MM.1S (cell line): ENCODE data around the gene SH3RF3.
A peak's percentile ranks its signal among the peaks of the same experiment; 100 is the strongest.

ENCODE experiments used
- DNase-seq: peaks from one replicate; pipeline ENCODE4 v3.0.0-alpha.2; 2015
- H2AFZ ChIP-seq: fragments of 300-600 bp; sonication (generic); 2 replicates; pipeline ENCODE4 v1.6.0; 2016; ENCODE audit warnings: antibody characterized with exemption, low read length
- H3F3A ChIP-seq: fragments of 300-600 bp; sonication (generic); 2 replicates; pipeline ENCODE4 v1.6.1; 2016; ENCODE audit warnings: mild to moderate bottlenecking, antibody characterized with exemption, low read length, moderate library complexity, mixed read lengths; ENCODE audit not compliant: insufficient read depth
- H3K27ac ChIP-seq: fragments of 300-600 bp; sonication (generic); 2 replicates; pipeline ENCODE4 v1.5.1; 2016; ENCODE audit warnings: mild to moderate bottlenecking, low read length
- H3K27me3 ChIP-seq: fragments of 300-600 bp; sonication (generic); replicated peaks from 2 replicates; pipeline ENCODE4 v1.6.0; 2016; ENCODE audit warnings: low read length; ENCODE audit not compliant: insufficient read depth
- H3K36me3 ChIP-seq: fragments of 300-600 bp; sonication (generic); replicated peaks from 2 replicates; pipeline ENCODE4 v1.6.1; 2016; ENCODE audit warnings: mild to moderate bottlenecking, low read length, mixed read lengths; ENCODE audit not compliant: insufficient read depth
- H3K4me1 ChIP-seq: fragments of 300-600 bp; sonication (generic); 2 replicates; pipeline ENCODE4 v1.6.1; 2016; ENCODE audit warnings: low read length, mixed read lengths
- H3K4me2 ChIP-seq: fragments of 300-600 bp; sonication (generic); 2 replicates; pipeline ENCODE4 v1.6.0; 2016; ENCODE audit warnings: low read depth, low read length
- H3K4me3 ChIP-seq: fragments of 300-600 bp; sonication (generic); 2 replicates; pipeline ENCODE4 v1.5.1; 2016; ENCODE audit warnings: low read length, mixed read lengths
- H3K79me2 ChIP-seq: fragments of 300-600 bp; sonication (generic); 2 replicates; pipeline ENCODE4 v1.6.1; 2016; ENCODE audit warnings: mixed run types, low read length, mixed read lengths
- H3K9ac ChIP-seq: fragments of 300-600 bp; sonication (generic); 2 replicates; pipeline ENCODE4 v1.6.1; 2016; ENCODE audit warnings: low read length, mixed read lengths
- H3K9me2 ChIP-seq: fragments of 300-600 bp; sonication (generic); replicated peaks from 2 replicates; pipeline ENCODE4 v1.6.1; 2016; ENCODE audit warnings: mild to moderate bottlenecking, low read length, mixed read lengths; ENCODE audit not compliant: insufficient read depth
- H3K9me3 ChIP-seq: fragments of 300-600 bp; sonication (generic); replicated peaks from 2 replicates; pipeline ENCODE4 v1.6.1; 2016; ENCODE audit warnings: mild to moderate bottlenecking, low read length, mixed read lengths; ENCODE audit not compliant: insufficient read depth
- H4K20me1 ChIP-seq: fragments of 300-600 bp; sonication (generic); 2 replicates; pipeline ENCODE4 v1.6.1; 2016; ENCODE audit warnings: mild to moderate bottlenecking, low read length, moderate library complexity, mixed read lengths; ENCODE audit not compliant: insufficient read depth
- CTCF ChIP-seq: fragments of 300-600 bp; sonication (generic); IDR thresholded peaks from 2 replicates; pipeline ENCODE4 v1.5.1; 2016; ENCODE audit warnings: antibody characterized with exemption, low read length, mixed read lengths
- EZH2 ChIP-seq: fragments of 300-600 bp; sonication (generic); optimal IDR thresholded peaks from 2 replicates; pipeline ENCODE3; 2017; ENCODE audit warnings: low read depth, mild to moderate bottlenecking, antibody characterized with exemption, low read length, mixed read lengths
- EZH2phosphoT487 ChIP-seq: fragments of 300-600 bp; sonication (generic); IDR thresholded peaks from 2 replicates; pipeline ENCODE4 v1.6.1; 2018; ENCODE audit warnings: antibody characterized with exemption, low read length

Gene SH3RF3

GRCh38 chr2:109292386-109292785 is 163.4 kb downstream of the SH3RF3 start:
- H3K9ac ChIP-seq: no peak overlapping the region
- no peaks in the 10 kb centered on the region for H4K20me1 ChIP-seq
- no peaks in the 10 kb centered on the region for H3K36me3 ChIP-seq
- no peak for DNase-seq
- H3K9me3 ChIP-seq: no peaks in the 10 kb centered on the region
- TF ChIP-seq EZH2phosphoT487 (no peak), EZH2 (no peak), CTCF (no peak)
- H3K9me2 ChIP-seq: no peaks in the 10 kb centered on the region
- H2AFZ ChIP-seq: no peak overlapping the region
- H3K27ac ChIP-seq: no peak overlapping the region
- peaks cover 27% of the 10 kb centered on the region for H3K4me1 ChIP-seq
- H3K27me3 ChIP-seq: no peaks in the 10 kb centered on the region
- no peak overlapping the region for H3K4me3 ChIP-seq
- H3F3A ChIP-seq: peaks cover 18% of the 10 kb centered on the region
- H3K4me2 ChIP-seq: no peak overlapping the region
- peaks cover 62% of the 10 kb centered on the region for H3K79me2 ChIP-seq

GRCh38 chr2:109293663-109294062 is 164.7 kb downstream of the SH3RF3 start:
- Histone ChIP-seq H4K20me1 (no peaks in the 10 kb centered on the region), H3K36me3 (no peaks in the 10 kb centered on the region), H3K9me2 (no peaks in the 10 kb centered on the region), H3K9ac (no peak overlapping the region), H3K4me2 (no peak overlapping the region), H3K4me3 (no peak overlapping the region), H3F3A (peaks cover 18% of the 10 kb centered on the region), H3K4me1 (peaks cover 26% of the 10 kb centered on the region), H3K27me3 (no peaks in the 10 kb centered on the region), H3K79me2 (peaks cover 64% of the 10 kb centered on the region), H3K27ac (no peak overlapping the region), H2AFZ (no peak overlapping the region), H3K9me3 (no peaks in the 10 kb centered on the region)
- DNase-seq: no peak
- TF ChIP-seq EZH2 (no peak), CTCF (no peak), EZH2phosphoT487 (no peak)

GRCh38 chr2:109294523-109294922 is 165.5 kb downstream of the SH3RF3 start:
- Histone ChIP-seq H3K4me1 (peaks cover 26% of the 10 kb centered on the region), H4K20me1 (no peaks in the 10 kb centered on the region), H3K9me2 (no peaks in the 10 kb centered on the region), H3K36me3 (no peaks in the 10 kb centered on the region), H3K27ac (peak overlapping the region; percentile 85; the same call in 1 of the 2 replicates), H3K27me3 (no peaks in the 10 kb centered on the region), H3K9me3 (no peaks in the 10 kb centered on the region), H3K4me3 (no peak overlapping the region), H3K4me2 (peak overlapping the region; percentile 61), H2AFZ (no peak overlapping the region), H3F3A (peaks cover 18% of the 10 kb centered on the region), H3K79me2 (peaks cover 66% of the 10 kb centered on the region), H3K9ac (no peak overlapping the region)
- DNase-seq: peak; percentile 7
- no peak for TF ChIP-seq EZH2phosphoT487
- no peak for TF ChIP-seq EZH2
- TF ChIP-seq CTCF: no peak
